GM23248 (cell line): ENCODE measurements around the gene CEP131. TPM values are rescaled to one million over a fixed set of nuclear protein-coding genes. Genes with fewer than 3 reads are reported as not detected.

Experiments used
- DNase-seq: peaks from one replicate; pipeline ENCODE4 v3.0.0-alpha.2; 2015
- H2AFZ ChIP-seq: fragments of 200-600 bp; sonication (generic); 2 replicates; pipeline ENCODE4 v1.6.1; 2016; ENCODE audit warnings: antibody characterized with exemption
- H3F3A ChIP-seq: fragments of 200-600 bp; sonication (generic); 2 replicates; pipeline ENCODE4 v1.6.1; 2016; ENCODE audit warnings: mild to moderate bottlenecking, antibody characterized with exemption, mixed run types; ENCODE audit not compliant: insufficient read depth
- H3K27ac ChIP-seq: fragments of 200-600 bp; sonication (generic); 2 replicates; pipeline ENCODE4 v1.5.1; 2016; ENCODE audit warnings: mild to moderate bottlenecking
- H3K27me3 ChIP-seq: fragments of 200-600 bp; sonication (generic); replicated peaks from 2 replicates; pipeline ENCODE4 v1.6.1; 2016; ENCODE audit warnings: mild to moderate bottlenecking; ENCODE audit not compliant: insufficient read depth
- H3K36me3 ChIP-seq: fragments of 200-600 bp; sonication (generic); 2 replicates; pipeline ENCODE4 v1.6.1; 2016; ENCODE audit warnings: low read depth, mild to moderate bottlenecking
- H3K4me1 ChIP-seq: fragments of 200-600 bp; sonication (generic); 2 replicates; pipeline ENCODE4 v1.6.1; 2016; ENCODE audit warnings: mild to moderate bottlenecking; ENCODE audit not compliant: insufficient read depth
- H3K4me2 ChIP-seq: fragments of 200-600 bp; sonication (generic); one replicate; pipeline ENCODE4 v1.6.1; 2016; ENCODE audit warnings: mild to moderate bottlenecking; ENCODE audit not compliant: unreplicated experiment
- H3K4me3 ChIP-seq: fragments of 200-600 bp; sonication (generic); 2 replicates; pipeline ENCODE4 v1.5.1; 2016; ENCODE audit warnings: mild to moderate bottlenecking
- H3K79me2 ChIP-seq: fragments of 200-600 bp; sonication (generic); 2 replicates; pipeline ENCODE4 v1.6.1; 2016; ENCODE audit warnings: mild to moderate bottlenecking; ENCODE audit not compliant: insufficient read depth
- H3K9ac ChIP-seq: fragments of 200-600 bp; sonication (generic); 2 replicates; pipeline ENCODE4 v1.6.1; 2016; ENCODE audit warnings: mild to moderate bottlenecking
- H3K9me2 ChIP-seq: fragments of 200-600 bp; sonication (generic); 2 replicates; pipeline ENCODE4 v1.6.1; 2016; ENCODE audit warnings: mixed run types, mild to moderate bottlenecking, moderate library complexity; ENCODE audit not compliant: insufficient read depth
- H3K9me3 ChIP-seq: fragments of 200-600 bp; sonication (generic); one replicate; pipeline ENCODE4 v1.6.1; 2017; ENCODE audit warnings: low read depth
- H4K20me1 ChIP-seq: fragments of 200-600 bp; sonication (generic); 2 replicates; pipeline ENCODE4 v1.6.0; 2016; ENCODE audit not compliant: insufficient read depth
- EZH2 ChIP-seq: fragments of 200-600 bp; sonication (generic); IDR thresholded peaks from 2 replicates; pipeline ENCODE4 v1.6.1; 2018; ENCODE audit warnings: antibody characterized with exemption, mild to moderate bottlenecking; ENCODE audit not compliant: insufficient read depth, poor library complexity, severe bottlenecking
- EZH2phosphoT487 ChIP-seq: fragments of 200-600 bp; sonication (generic); IDR thresholded peaks from 2 replicates; pipeline ENCODE4 v1.6.1; 2018; ENCODE audit warnings: antibody characterized with exemption, moderate library complexity, mild to moderate bottlenecking, low read depth; ENCODE audit not compliant: insufficient read depth
- WGBS, 2 experiments: methylation state at CpG; one replicate each; pipeline ENCODE4 v1.1.6; 2015 to 2017; ENCODE audit warnings: low lambda C conversion rate in 2 of 2, low coverage in 1 of 2; ENCODE audit errors: missing lambda C conversion rate in 2 of 2; 5-methylcytosine and 5-hydroxymethylcytosine counted together
- in situ Hi-C: fragments of 300-500 bp; cut with MboI; formaldehyde crosslinking; loops from 2 replicates; pipeline ENCODE4 v1.15.0; 2020
- polyA plus RNA-seq: library from polyadenylated mRNA; unstranded; fragments of >200 nt; fragmentation: Nextera tagmentation; extraction: Ambion mirVana; gene quantifications from 2 replicates; pipeline ENCODE4 v1.2.1, GENCODE V29; 2016
- total RNA-seq: library from RNA; depleted of rRNA; stranded (reverse); fragments of >200 nt; shearing (Covaris generic); gene quantifications from 2 replicates; pipeline ENCODE4 v1.2.3, GENCODE V29; 2014

Gene CEP131
- total and polyA plus RNA-seq, 2 experiments from 2014 or later, result 5.6 to 8.0 TPM

- Histone ChIP-seq H3K9ac (no peak overlapping the region), H3K4me3 (no peak overlapping the region), H2AFZ (no peak overlapping the region), H3K27me3 (no peaks in the 10 kb centered on the region), H3K4me1 (no peaks in the 10 kb centered on the region), H3K27ac (no peak overlapping the region), H3K9me3 (no peaks in the 10 kb centered on the region), H3K79me2 (no peaks in the 10 kb centered on the region), H3K4me2 (no peak overlapping the region), H3K9me2 (no peaks in the 10 kb centered on the region), H3F3A (no peaks in the 10 kb centered on the region), H3K36me3 (no peaks in the 10 kb centered on the region), H4K20me1 (no peaks in the 10 kb centered on the region)
- no peak for DNase-seq
- TF ChIP-seq EZH2phosphoT487, result no peak
- TF ChIP-seq EZH2, result no peak
- in situ Hi-C loops, result no loop called here
- WGBS, 2 experiments, result 92% methylated on average over 10 to 11 of the region's 11 CpGs
These were observed 35.6 kb downstream of the CEP131 start for GRCh38 chr17:81187120-81187519.

DNA sequence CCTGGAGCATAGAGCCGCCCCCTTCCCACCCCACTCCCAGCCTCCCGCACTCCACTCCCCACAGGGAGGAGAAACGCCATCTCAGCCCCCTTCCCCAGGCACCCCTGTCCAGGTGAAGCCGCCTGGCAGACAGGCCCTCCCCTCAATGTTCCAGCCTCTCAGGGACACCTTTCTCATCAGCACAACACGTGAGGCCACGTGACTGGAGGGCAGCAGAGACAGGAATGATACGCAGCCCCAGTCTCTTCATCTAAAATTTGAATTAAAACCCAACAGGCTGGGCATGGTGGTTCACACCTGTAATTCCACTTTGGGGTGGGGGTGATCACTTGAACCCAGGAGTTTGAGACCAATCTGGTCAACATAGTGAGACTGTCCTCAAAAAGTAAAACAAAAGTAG lies 36.6 kb downstream of the CEP131 start:
- no peak overlapping the region for H3K4me2 ChIP-seq
- no peak overlapping the region for H3K4me3 ChIP-seq
- no peaks in the 10 kb centered on the region for H3K9me3 ChIP-seq
- no peak overlapping the region for H3K27ac ChIP-seq
- TF ChIP-seq EZH2 (no peak), EZH2phosphoT487 (no peak)
- H3K79me2 ChIP-seq, result no peaks in the 10 kb centered on the region
- no peak overlapping the region for H2AFZ ChIP-seq
- H4K20me1 ChIP-seq, result no peaks in the 10 kb centered on the region
- no peaks in the 10 kb centered on the region for H3K27me3 ChIP-seq
- H3F3A ChIP-seq, result no peaks in the 10 kb centered on the region
- H3K9ac ChIP-seq, result no peak overlapping the region
- DNase-seq, result no peak
- H3K9me2 ChIP-seq, result no peaks in the 10 kb centered on the region
- no peaks in the 10 kb centered on the region for H3K4me1 ChIP-seq
- H3K36me3 ChIP-seq, result no peaks in the 10 kb centered on the region
- WGBS, 2 experiments, result 63 to 65% methylated on average over 6 to 7 of the region's 7 CpGs
- in situ Hi-C loops, result no loop called here

DNA sequence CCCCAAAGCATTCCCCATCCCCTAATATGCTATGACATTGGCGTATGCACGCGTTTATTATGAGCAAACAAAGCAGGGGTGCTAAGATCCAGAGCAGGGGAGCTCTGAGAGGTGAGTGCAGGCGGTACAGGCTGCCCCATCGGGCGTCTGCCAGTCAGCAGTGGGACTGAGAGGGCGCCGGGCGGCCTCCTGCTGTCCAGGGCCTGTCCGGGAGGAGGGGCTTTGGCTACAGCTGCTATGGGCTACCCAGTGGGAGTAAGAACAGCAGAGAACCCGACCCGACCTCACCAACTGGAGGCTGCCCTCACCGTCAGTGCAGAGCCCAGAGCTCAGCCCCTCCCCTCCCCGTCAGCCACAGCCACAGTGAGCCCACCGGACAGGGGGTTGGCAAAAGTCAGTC lies 38.2 kb downstream of the CEP131 start:
- Histone ChIP-seq H3K27ac (no peak overlapping the region), H4K20me1 (no peaks in the 10 kb centered on the region), H3K36me3 (no peaks in the 10 kb centered on the region), H3K9ac (no peak overlapping the region), H3K4me3 (no peak overlapping the region), H3K9me2 (no peaks in the 10 kb centered on the region), H2AFZ (no peak overlapping the region), H3K79me2 (no peaks in the 10 kb centered on the region), H3K4me1 (no peaks in the 10 kb centered on the region), H3K27me3 (no peaks in the 10 kb centered on the region), H3F3A (no peaks in the 10 kb centered on the region), H3K9me3 (no peaks in the 10 kb centered on the region), H3K4me2 (no peak overlapping the region)
- in situ Hi-C loops, result no loop called here
- TF ChIP-seq EZH2 (no peak), EZH2phosphoT487 (no peak)
- DNase-seq, result no peak
- WGBS, 2 experiments, result 16% methylated on average over 15 of the region's 15 CpGs

- no peaks in the 10 kb centered on the region for H3K9me2 ChIP-seq
- H3K27me3 ChIP-seq, result no peaks in the 10 kb centered on the region
- no peak overlapping the region for H2AFZ ChIP-seq
- no peak overlapping the region for H3K9ac ChIP-seq
- no peaks in the 10 kb centered on the region for H3K36me3 ChIP-seq
- no peaks in the 10 kb centered on the region for H4K20me1 ChIP-seq
- WGBS, 2 experiments, result 79 to 89% methylated on average over 11 of the region's 11 CpGs
- no peak for DNase-seq
- TF ChIP-seq EZH2phosphoT487, result no peak
- no peak for TF ChIP-seq EZH2
- H3K4me3 ChIP-seq, result no peak overlapping the region
- no peaks in the 10 kb centered on the region for H3F3A ChIP-seq
- H3K27ac ChIP-seq, result no peak overlapping the region
- no peak overlapping the region for H3K4me2 ChIP-seq
- no peaks in the 10 kb centered on the region for H3K4me1 ChIP-seq
- in situ Hi-C loops, result no loop called here
- no peaks in the 10 kb centered on the region for H3K79me2 ChIP-seq
- no peaks in the 10 kb centered on the region for H3K9me3 ChIP-seq
These were observed 39.0 kb downstream of the CEP131 start for GRCh38 chr17:81183807-81184206.

GRCh38 chr17:81183316-81183715 lies 39.4 kb downstream of the CEP131 start:
- no peaks in the 10 kb centered on the region for H4K20me1 ChIP-seq
- no peak overlapping the region for H3K4me3 ChIP-seq
- no peaks in the 10 kb centered on the region for H3K9me3 ChIP-seq
- no peaks in the 10 kb centered on the region for H3K79me2 ChIP-seq
- H3K36me3 ChIP-seq, result no peaks in the 10 kb centered on the region
- H3K9ac ChIP-seq, result no peak overlapping the region
- no peak overlapping the region for H3K4me2 ChIP-seq
- H3K4me1 ChIP-seq, result no peaks in the 10 kb centered on the region
- no peak for DNase-seq
- no peak overlapping the region for H3K27ac ChIP-seq
- H3K27me3 ChIP-seq, result no peaks in the 10 kb centered on the region
- WGBS, 2 experiments, result 73 to 80% methylated on average over 8 of the region's 10 CpGs
- TF ChIP-seq EZH2phosphoT487 (no peak), EZH2 (no peak)
- in situ Hi-C loops, result no loop called here
- H3K9me2 ChIP-seq, result no peaks in the 10 kb centered on the region
- no peaks in the 10 kb centered on the region for H3F3A ChIP-seq
- no peak overlapping the region for H2AFZ ChIP-seq
